ENCODE data around the gene SNRNP200.
"Not testable (repeated sequence)": the region's sequence is repeated elsewhere in the genome, so short reads cannot be mapped to it uniquely, and the experiment has no call there.

SNRNP200 gene

GRCh38 chr2:96274355-96275056 lies 30.8 kb downstream of the SNRNP200 start:
- no peak for DNase-seq (ENCODE audit: low read depth in 3 of 3, low spot score in 1 of 3)

- DNase-seq (ENCODE audit: low read depth in 3 of 3, low spot score in 1 of 3): no peak
Measured at GRCh38 chr2:96273763-96274162, 31.6 kb downstream of the SNRNP200 start.

GRCh38 chr2:96271995-96272394 lies 33.4 kb downstream of the SNRNP200 start:
- DNase-seq (ENCODE audit: low read depth in 3 of 3, low spot score in 1 of 3): no peak

GRCh38 chr2:96267159-96267971 lies 38.0 kb downstream of the SNRNP200 start:
- peak in 1 of 3 donors; percentile 25 for DNase-seq (ENCODE audit: low read depth in 3 of 3, low spot score in 1 of 3)

- DNase-seq (ENCODE audit: low read depth in 3 of 3, low spot score in 1 of 3): peak; percentile 93 to 94 (median 94)
Measured at GRCh38 chr2:96265840-96266679, 39.3 kb downstream of the SNRNP200 start, which contains the start of the genes CIAO1 and TMEM127. Gene CIAO1, plus strand, starts transcription at chr2:96266225. Its CDS starts 126 bp downstream, at chr2:96266351. Gene TMEM127, minus strand, starts transcription at chr2:96265997. Its CDS starts 616 bp downstream, at chr2:96265381.

GRCh38 chr2:96265349-96265839 lies 40.0 kb downstream of the SNRNP200 start:
- DNase-seq (ENCODE audit: low read depth in 3 of 3, low spot score in 1 of 3): peak in 2 of 3 donors; percentile 13 to 21

- no peak for DNase-seq (ENCODE audit: low read depth in 3 of 3, low spot score in 1 of 3)
Measured at GRCh38 chr2:96264656-96265348, 40.5 kb downstream of the SNRNP200 start.

GRCh38 chr2:96264086-96264485 lies 41.3 kb downstream of the SNRNP200 start:
- DNase-seq (ENCODE audit: low read depth in 3 of 3, low spot score in 1 of 3): no peak

GRCh38 chr2:96262306-96262705 lies 43.0 kb downstream of the SNRNP200 start:
- no peak for DNase-seq (ENCODE audit: low read depth in 3 of 3, low spot score in 1 of 3)

- DNase-seq (ENCODE audit: low read depth in 3 of 3, low spot score in 1 of 3): no peak
Measured at GRCh38 chr2:96261328-96262003, 43.9 kb downstream of the SNRNP200 start.

GRCh38 chr2:96260387-96261260 lies 44.7 kb downstream of the SNRNP200 start:
- DNase-seq (ENCODE audit: low read depth in 3 of 3, low spot score in 1 of 3): no peak

GRCh38 chr2:96259497-96259921 lies 45.8 kb downstream of the SNRNP200 start:
- DNase-seq (ENCODE audit: low read depth in 3 of 3, low spot score in 1 of 3): no peak

GRCh38 chr2:96258166-96259022 lies 47.0 kb downstream of the SNRNP200 start:
- DNase-seq (ENCODE audit: low read depth in 3 of 3, low spot score in 1 of 3): no peak

- DNase-seq (ENCODE audit: low read depth in 3 of 3, low spot score in 1 of 3): not testable (repeated sequence)
Measured at GRCh38 chr2:96257744-96258143, 47.6 kb downstream of the SNRNP200 start.

GRCh38 chr2:96256611-96257113 lies 48.7 kb downstream of the SNRNP200 start:
- no peak for DNase-seq (ENCODE audit: low read depth in 3 of 3, low spot score in 1 of 3)

GRCh38 chr2:96254571-96254970 lies 50.8 kb downstream of the SNRNP200 start:
- no peak for DNase-seq (ENCODE audit: low read depth in 3 of 3, low spot score in 1 of 3)

GRCh38 chr2:96253006-96253405 lies 52.3 kb downstream of the SNRNP200 start:
- no peak for DNase-seq (ENCODE audit: low read depth in 3 of 3, low spot score in 1 of 3)

- DNase-seq (ENCODE audit: low read depth in 3 of 3, low spot score in 1 of 3): no peak
Measured at GRCh38 chr2:96252526-96252925, 52.8 kb downstream of the SNRNP200 start.

All from stimulated activated CD4-positive, alpha-beta T cell treated with anti-CD3 and anti-CD28 coated beads, TNF-alpha, amount 100 ng/mL, for 1 hour (primary cell).